C4-2B (cell line): Measurements from ENCODE around the gene TPGS2.

Experiments used
- H3K27ac ChIP-seq: fragments of 450-650 bp; 2 replicates; pipeline ENCODE4 v1.5.1; 2017
- CTCF ChIP-seq: fragments of 450-650 bp; conservative IDR thresholded peaks from 2 replicates; pipeline ENCODE4 v1.5.1; 2017; ENCODE audit warnings: mild to moderate bottlenecking
- ZFX ChIP-seq: fragments of 450-650 bp; IDR thresholded peaks from 2 replicates; pipeline ENCODE4 v1.6.1; 2017

The TPGS2 gene

GRCh38 chr18:36756242-36756641, 72.6 kb downstream of the TPGS2 start:
- no peak overlapping the region for H3K27ac ChIP-seq
- TF ChIP-seq ZFX (no peak), CTCF (no peak)

- TF ChIP-seq CTCF = no peak
- no peak for TF ChIP-seq ZFX
- no peak overlapping the region for H3K27ac ChIP-seq
These were observed 75.6 kb downstream of the TPGS2 start for GRCh38 chr18:36752929-36753865.

GRCh38 chr18:36745219-36745975, 83.4 kb downstream of the TPGS2 start:
- TF ChIP-seq CTCF (no peak), ZFX (no peak)

GRCh38 chr18:36744261-36744876, 84.4 kb downstream of the TPGS2 start:
- no peak for TF ChIP-seq CTCF
- no peak for TF ChIP-seq ZFX
- no peak overlapping the region for H3K27ac ChIP-seq

More at GRCh38 chr18:36745219-36745975, 83.4 kb downstream of the TPGS2 start:
- H3K27ac ChIP-seq = no peak overlapping the region
